GDM1 (cell line): ENCODE data around the gene SLC25A43.

Source experiments
- DNase-seq: peaks from one replicate; lab custom pipeline; 2025; lab: John Stamatoyannopoulos, UW

SLC25A43 gene

DNA sequence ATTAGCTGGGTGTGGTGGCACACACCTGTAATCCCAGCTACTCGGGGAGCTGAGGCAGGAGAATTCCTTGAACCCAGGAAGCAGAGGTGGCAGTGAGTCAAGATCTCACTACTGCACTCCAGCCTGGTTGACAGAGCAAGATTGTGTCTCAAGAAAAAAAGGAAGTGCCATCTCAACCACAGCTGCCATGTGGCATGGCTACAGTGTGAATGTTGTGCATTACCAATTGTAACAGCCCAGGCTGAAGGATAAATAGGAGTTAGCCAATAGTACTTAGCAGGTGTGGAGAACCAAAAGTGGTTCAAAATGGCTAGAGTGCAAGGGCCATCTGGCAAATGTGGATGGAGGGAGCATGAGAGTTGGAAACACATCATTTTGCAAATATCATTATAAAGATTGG, 98.0 kb downstream of the SLC25A43 start:
- DNase-seq: peak; percentile 39

GRCh38 chrX:119500061-119500800, 101.1 kb downstream of the SLC25A43 start:
- DNase-seq: no peak

- DNase-seq: no peak
Observed at GRCh38 chrX:119501511-119502148, 102.5 kb downstream of the SLC25A43 start.

GRCh38 chrX:119502727-119503483, 103.8 kb downstream of the SLC25A43 start:
- no peak for DNase-seq

GRCh38 chrX:119503484-119503861, 104.3 kb downstream of the SLC25A43 start:
- DNase-seq: no peak
